Measurements from ENCODE around the gene IQCE. TPM values are rescaled to one million over a fixed set of nuclear protein-coding genes. Genes with fewer than 3 reads are reported as not detected.

The IQCE gene
- polyA plus RNA-seq, 3 donors, result 1.8 to 8.4 (median 3.0) TPM

DNA sequence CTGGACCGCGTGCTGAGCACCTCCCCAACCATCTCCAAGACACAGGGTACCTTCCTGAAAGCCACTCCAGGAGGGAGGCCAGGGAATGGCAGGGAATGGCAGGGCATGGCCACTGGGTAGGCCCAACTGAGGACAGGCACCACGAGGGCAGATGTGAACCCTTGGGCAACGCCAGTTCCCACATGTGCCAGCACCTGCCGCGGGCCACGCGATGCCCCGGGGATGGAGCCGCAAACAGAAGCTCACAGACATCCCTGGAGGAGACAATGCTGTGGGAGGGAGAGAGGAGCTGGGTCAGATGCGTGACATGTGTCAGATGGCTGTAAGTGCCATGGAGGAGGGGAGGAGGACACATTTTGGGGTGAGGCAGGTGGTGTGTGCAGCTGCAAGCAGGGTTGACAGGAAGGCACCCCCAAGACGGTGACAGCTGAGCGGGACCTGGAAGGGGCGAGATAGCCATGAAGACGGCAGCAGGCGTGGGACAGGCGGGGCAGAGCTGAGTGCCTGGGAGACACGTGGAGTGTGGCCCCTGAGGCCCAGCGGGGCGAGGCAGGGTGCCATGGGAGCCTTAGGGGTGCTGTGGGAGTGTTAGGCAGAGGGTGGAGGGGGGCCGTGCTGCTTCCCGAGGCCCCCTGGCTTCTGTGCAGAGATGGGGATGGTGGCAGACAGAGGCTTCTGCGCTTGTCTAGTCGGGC lies 27.7 kb downstream of the IQCE start:
- Histone ChIP-seq H3K9ac (ENCODE audit: insufficient read depth, low read length, poor library complexity, severe bottlenecking) (no peak overlapping the region), H3K36me3 (replicated peaks in 1 of 2; ENCODE audit: control insufficient read depth in 1 of 2, insufficient read depth in 2 of 2, low read length in 2 of 2) (peaks cover 31 to 62% of the 10 kb centered on the region in 2 donors), H3K9me3 (replicated peaks in 1 of 2; ENCODE audit: control insufficient read depth in 1 of 2, insufficient read depth in 1 of 2, low read length in 2 of 2) (no peaks in the 10 kb centered on the region), H3K4me2 (replicated peaks; ENCODE audit: extremely low read depth, low read length, poor library complexity, severe bottlenecking) (no peak overlapping the region), H3K4me1 (ENCODE audit: control insufficient read depth in 1 of 2, insufficient read depth in 2 of 2, low read length in 2 of 2) (no peaks in the 10 kb centered on the region), H2AFZ (ENCODE audit: insufficient read depth, low read depth, low read length, poor library complexity, severe bottlenecking) (no peak overlapping the region), H3K27me3 (ENCODE audit: control insufficient read depth in 2 of 2, insufficient read depth in 2 of 2, low read length in 2 of 2) (no peaks in the 10 kb centered on the region), H3K4me3 (replicated peaks in 1 of 3; ENCODE audit: low read depth in 2 of 3, low read length in 3 of 3) (no peak overlapping the region), H3K79me2 (ENCODE audit: insufficient read depth, low read length) (no peaks in the 10 kb centered on the region), H4K20me1 (ENCODE audit: insufficient read depth, low read length) (no peaks in the 10 kb centered on the region), H3K27ac (ENCODE audit: low read depth in 1 of 2, low read length in 2 of 2) (no peak overlapping the region)
- peaks cover 0 to 2% (median 0%) of the 10 kb centered on the region in 3 donors for H3K27me3 Mint-ChIP-seq (ENCODE audit: low read depth in 3 of 3)
- TF ChIP-seq CTCF (IDR thresholded peaks at IDR 0.05), result no peak
- 98% methylated on average over 20 of the region's 24 CpGs for WGBS (ENCODE audit: insufficient coverage)
- DNase-seq, result no peak
- peaks cover 43 to 75% of the 10 kb centered on the region in 2 donors for H3K36me3 Mint-ChIP-seq
- intact Hi-C loops (cut with micrococcal nuclease), result no loop called here
- no peaks in the 10 kb centered on the region for H3K4me1 Mint-ChIP-seq
- H3K27ac Mint-ChIP-seq, result peak overlapping the region in 2 of 7 donors; percentile 6 to 68
- no peak overlapping the region for H3K4me3 Mint-ChIP-seq
- peaks cover 0 to 3% (median 0%) of the 10 kb centered on the region in 7 donors for H3K9me3 Mint-ChIP-seq

DNA sequence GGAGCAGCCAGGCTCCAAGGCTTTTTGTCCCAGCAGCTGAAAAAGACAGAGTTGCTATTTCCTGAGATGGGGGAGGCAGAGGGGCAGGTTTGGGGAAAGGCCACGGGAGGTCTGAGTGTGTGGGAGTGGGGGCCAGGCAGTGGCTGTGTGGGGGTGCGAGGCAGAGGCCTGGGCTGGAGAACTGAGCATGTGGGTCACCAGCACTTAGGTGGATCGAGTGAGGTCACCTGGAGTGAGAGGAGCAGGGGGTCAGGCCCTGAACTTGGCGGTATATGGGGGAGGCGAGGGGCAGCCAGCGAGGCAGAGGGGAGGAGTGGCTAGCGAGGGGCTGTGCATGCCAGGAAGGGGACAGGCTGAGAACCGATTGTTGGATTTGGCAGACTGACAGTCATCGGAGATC lies 28.4 kb downstream of the IQCE start:
- H3K9ac ChIP-seq (ENCODE audit: insufficient read depth, low read length, poor library complexity, severe bottlenecking), result no peak overlapping the region
- WGBS (ENCODE audit: insufficient coverage), result 97% methylated on average over 9 of the region's 9 CpGs
- H3K27me3 ChIP-seq (ENCODE audit: control insufficient read depth in 2 of 2, insufficient read depth in 2 of 2, low read length in 2 of 2), result no peaks in the 10 kb centered on the region

More for the DNA sequence above, 28.4 kb downstream of the IQCE start:
- Mint-ChIP-seq H3K27me3 (ENCODE audit: low read depth in 3 of 3) (no peaks in the 10 kb centered on the region), H3K4me1 (no peaks in the 10 kb centered on the region), H3K27ac (peak overlapping the region in 1 of 7 donors; percentile 60), H3K4me3 (no peak overlapping the region), H3K9me3 (peaks cover 0 to 3% (median 0%) of the 10 kb centered on the region in 7 donors), H3K36me3 (peaks cover 45 to 79% of the 10 kb centered on the region in 2 donors)
- intact Hi-C loops (cut with micrococcal nuclease), result no loop called here
- Histone ChIP-seq H2AFZ (ENCODE audit: insufficient read depth, low read depth, low read length, poor library complexity, severe bottlenecking) (no peak overlapping the region), H3K4me1 (ENCODE audit: control insufficient read depth in 1 of 2, insufficient read depth in 2 of 2, low read length in 2 of 2) (no peaks in the 10 kb centered on the region), H3K4me3 (replicated peaks in 1 of 3; ENCODE audit: low read depth in 2 of 3, low read length in 3 of 3) (no peak overlapping the region), H3K4me2 (replicated peaks; ENCODE audit: extremely low read depth, low read length, poor library complexity, severe bottlenecking) (no peak overlapping the region), H3K9me3 (replicated peaks in 1 of 2; ENCODE audit: control insufficient read depth in 1 of 2, insufficient read depth in 1 of 2, low read length in 2 of 2) (no peaks in the 10 kb centered on the region), H4K20me1 (ENCODE audit: insufficient read depth, low read length) (no peaks in the 10 kb centered on the region), H3K36me3 (replicated peaks in 1 of 2; ENCODE audit: control insufficient read depth in 1 of 2, insufficient read depth in 2 of 2, low read length in 2 of 2) (peaks cover 34 to 67% of the 10 kb centered on the region in 2 donors), H3K79me2 (ENCODE audit: insufficient read depth, low read length) (no peaks in the 10 kb centered on the region), H3K27ac (ENCODE audit: low read depth in 1 of 2, low read length in 2 of 2) (no peak overlapping the region)
- no peak for DNase-seq
- no peak for TF ChIP-seq CTCF (IDR thresholded peaks at IDR 0.05)

Measured in CD14-positive monocyte (primary cell).